Naive B cell (primary cell): ENCODE data around the gene OSBPL3. TPM values are rescaled to one million over a fixed set of nuclear protein-coding genes. Genes with fewer than 3 reads are reported as not detected.
A peak's percentile ranks its signal among the peaks of the same experiment; 100 is the strongest.

Experiments used
- ATAC-seq, 2 donors: fragments of 150-1000 bp; cut with Tn5 transposase; 2 replicates each; pipeline ENCODE4 v1.10.0; 2021; ENCODE audit warnings: low read depth in 2 of 2, mild to moderate bottlenecking in 2 of 2, moderate library complexity in 2 of 2
- DNase-seq: peaks from one replicate; pipeline ENCODE4 v3.0.0; 2022
- H3K27ac Mint-ChIP-seq, 6 donors: one replicate each; pipeline ENCODE4 v1.8.0; 2020 to 2022; ENCODE audit warnings: mild to moderate bottlenecking in 6 of 6, mixed read lengths in 6 of 6, moderate library complexity in 5 of 6, inconsistent platforms in 2 of 6
- H3K27me3 Mint-ChIP-seq, 3 donors: one replicate each; pipeline ENCODE4 v1.8.0; 2021 to 2022; ENCODE audit warnings: mixed read lengths in 3 of 3, mild to moderate bottlenecking in 1 of 3
- H3K36me3 Mint-ChIP-seq, 2 donors: one replicate each; pipeline ENCODE4 v1.8.0; 2020 to 2022; ENCODE audit warnings: mixed read lengths in 2 of 2, inconsistent platforms in 1 of 2, mild to moderate bottlenecking in 1 of 2
- H3K4me1 Mint-ChIP-seq, 3 donors: one replicate each; pipeline ENCODE4 v1.8.0; 2020 to 2022; ENCODE audit warnings: mixed read lengths in 3 of 3, inconsistent platforms in 1 of 3, mild to moderate bottlenecking in 1 of 3, moderate library complexity in 1 of 3
- H3K4me3 Mint-ChIP-seq, 8 donors: one replicate each; pipeline ENCODE4 v1.8.0; 2020 to 2022; ENCODE audit warnings: mild to moderate bottlenecking in 8 of 8, mixed read lengths in 8 of 8, moderate library complexity in 8 of 8, inconsistent platforms in 2 of 8
- H3K9me3 Mint-ChIP-seq, 7 donors: one replicate each; pipeline ENCODE4 v1.8.0; 2020 to 2022; ENCODE audit warnings: mixed read lengths in 7 of 7, mild to moderate bottlenecking in 5 of 7, inconsistent platforms in 2 of 7, moderate library complexity in 1 of 7
- polyA plus RNA-seq, 6 donors: library from polyadenylated mRNA; unstranded; fragments of 300-500 nt; fragmentation: Illumina TruSeq; gene quantifications; one replicate each; pipeline ENCODE4 v1.2.3, GENCODE V29; 2021; ENCODE audit warnings: low read depth in 6 of 6

The OSBPL3 gene
- polyA plus RNA-seq, 6 donors from 2014 or later = 2.3 to 8.2 (median 6.5) TPM

DNA sequence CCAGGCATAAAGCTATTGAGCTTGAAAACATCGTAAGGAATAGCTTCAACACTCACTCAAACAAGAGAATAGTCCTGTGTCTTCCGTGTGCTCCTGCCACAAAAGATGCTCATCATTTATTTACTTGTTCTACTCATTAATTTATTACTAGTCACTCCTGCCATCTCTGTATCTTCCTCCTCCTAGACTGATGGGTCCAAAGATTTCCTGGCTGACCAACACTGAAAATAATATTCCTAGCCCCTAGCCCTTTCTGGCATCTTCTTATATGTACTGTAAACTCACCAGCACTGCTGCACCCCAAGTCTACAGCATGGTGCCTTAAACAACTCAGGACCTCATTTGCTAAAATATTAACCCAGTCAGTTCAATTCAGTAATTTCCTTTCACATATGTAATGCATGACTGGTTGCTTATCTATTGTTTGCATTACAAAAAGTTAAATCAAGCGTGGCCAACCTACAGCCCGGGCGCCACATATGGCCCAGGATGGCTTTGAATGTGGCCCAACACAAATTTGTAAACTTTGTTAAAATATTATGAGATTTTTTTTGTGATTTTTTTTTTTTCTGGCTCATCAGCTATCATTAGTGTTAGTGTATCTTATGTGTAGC, 136.1 kb downstream of the OSBPL3 start:
- Mint-ChIP-seq H3K4me1 (peaks cover 30 to 51% (median 51%) of the 10 kb centered on the region in 3 donors), H3K36me3 (peaks cover 0 to 5% of the 10 kb centered on the region in 2 donors), H3K4me3 (peak overlapping the region in 3 of 8 donors; percentile 6 to 52 (median 8)), H3K27me3 (no peaks in the 10 kb centered on the region), H3K9me3 (no peaks in the 10 kb centered on the region), H3K27ac (peak overlapping the region in 3 of 6 donors; percentile 50 to 98 (median 93))
- ATAC-seq (no peak), DNase-seq (no peak)

DNA sequence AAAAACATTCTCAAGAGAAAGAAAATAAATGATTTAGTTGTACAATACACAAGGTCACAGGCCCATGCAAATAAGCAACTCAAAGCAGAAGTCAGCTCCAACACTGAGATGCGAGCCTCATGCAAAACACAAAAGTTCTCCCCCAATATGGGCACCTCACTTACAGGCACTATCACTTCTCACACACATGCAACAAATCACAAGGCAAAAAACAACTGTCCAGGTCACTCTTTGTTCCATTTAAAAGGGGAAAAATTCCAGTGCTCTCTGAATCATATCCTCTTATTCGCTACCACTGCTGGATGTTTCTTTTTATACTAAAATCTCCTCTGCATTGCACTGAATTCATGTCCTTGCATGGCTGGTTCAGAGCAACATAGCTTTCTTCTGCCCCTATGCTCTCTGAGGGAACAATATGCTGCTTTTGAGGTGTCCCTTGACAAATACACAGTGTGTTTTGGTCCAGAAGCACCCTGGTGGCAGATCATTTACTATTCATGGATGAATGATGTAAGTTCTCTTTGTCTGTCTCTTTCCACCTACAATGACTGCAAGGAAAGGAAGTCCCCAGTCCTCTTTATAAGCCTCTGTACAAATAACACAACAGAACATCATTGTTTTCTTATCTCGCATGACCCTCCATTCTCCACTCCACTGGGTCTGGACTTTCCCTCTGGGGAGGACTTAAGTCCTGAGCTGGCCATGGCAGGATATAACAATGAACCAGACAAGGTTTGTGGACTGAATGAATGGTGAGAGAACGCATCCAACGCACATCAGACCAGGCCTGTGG, 137.3 kb downstream of the OSBPL3 start:
- H3K27ac Mint-ChIP-seq = peak overlapping the region; percentile 78 to 98 (median 90)
- H3K9me3 Mint-ChIP-seq = no peaks in the 10 kb centered on the region
- peaks cover 36 to 60% (median 58%) of the 10 kb centered on the region in 3 donors for H3K4me1 Mint-ChIP-seq
- H3K4me3 Mint-ChIP-seq = peak overlapping the region in 5 of 8 donors; percentile 2 to 40 (median 16)
- H3K36me3 Mint-ChIP-seq = no peaks in the 10 kb centered on the region
- no peaks in the 10 kb centered on the region for H3K27me3 Mint-ChIP-seq
- peak; percentile 47 for DNase-seq
- peak; percentile 80 to 85 for ATAC-seq

DNA sequence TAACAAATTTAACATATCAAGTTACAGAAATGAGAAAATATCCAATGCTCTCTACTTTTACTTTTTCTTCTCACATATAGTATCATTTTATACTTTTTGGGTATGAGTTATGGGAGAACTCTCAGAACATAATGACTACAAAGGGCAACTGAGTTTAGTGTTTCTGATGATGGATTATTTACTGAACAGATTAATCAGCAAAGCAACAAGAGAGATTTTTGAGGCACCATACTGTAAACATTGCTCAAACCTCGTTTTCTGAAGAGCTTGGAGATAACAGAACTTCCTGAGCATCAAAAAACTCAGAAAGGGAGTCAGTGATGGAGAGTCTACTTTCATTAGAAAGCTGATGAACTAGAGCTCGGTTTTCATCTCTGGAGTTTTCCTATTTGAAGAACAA, 137.9 kb downstream of the OSBPL3 start:
- peaks cover 38 to 63% (median 61%) of the 10 kb centered on the region in 3 donors for H3K4me1 Mint-ChIP-seq
- no peaks in the 10 kb centered on the region for H3K36me3 Mint-ChIP-seq
- no peaks in the 10 kb centered on the region for H3K27me3 Mint-ChIP-seq
- H3K4me3 Mint-ChIP-seq = peak overlapping the region in 2 of 8 donors; percentile 2 to 36
- no peaks in the 10 kb centered on the region for H3K9me3 Mint-ChIP-seq
- peak overlapping the region; percentile 4 to 98 (median 84) for H3K27ac Mint-ChIP-seq
- no peak for ATAC-seq
- no peak for DNase-seq

DNA sequence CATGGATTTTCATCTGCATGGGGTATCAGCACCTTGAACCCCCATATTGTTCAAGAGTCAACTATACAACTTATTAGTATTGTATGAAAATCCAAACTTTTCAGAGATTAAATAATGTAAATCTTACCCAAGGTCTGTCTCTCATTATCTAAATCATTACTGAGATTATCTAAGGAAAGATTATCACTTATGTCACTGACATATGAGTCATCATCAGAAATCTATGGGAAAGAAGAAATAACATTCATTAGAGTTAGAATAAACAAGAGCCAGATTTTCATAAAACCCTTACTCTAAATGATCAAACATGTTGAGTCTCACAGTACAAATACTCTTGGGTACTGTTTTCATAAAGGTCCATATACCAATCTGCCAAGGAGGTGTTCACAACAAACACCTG, 139.4 kb downstream of the OSBPL3 start:
- Mint-ChIP-seq H3K9me3 (no peaks in the 10 kb centered on the region), H3K27ac (no peak overlapping the region), H3K27me3 (no peaks in the 10 kb centered on the region), H3K36me3 (no peaks in the 10 kb centered on the region), H3K4me3 (no peak overlapping the region), H3K4me1 (peaks cover 42 to 64% (median 53%) of the 10 kb centered on the region in 3 donors)
- DNase-seq (no peak), ATAC-seq (no peak)

DNA sequence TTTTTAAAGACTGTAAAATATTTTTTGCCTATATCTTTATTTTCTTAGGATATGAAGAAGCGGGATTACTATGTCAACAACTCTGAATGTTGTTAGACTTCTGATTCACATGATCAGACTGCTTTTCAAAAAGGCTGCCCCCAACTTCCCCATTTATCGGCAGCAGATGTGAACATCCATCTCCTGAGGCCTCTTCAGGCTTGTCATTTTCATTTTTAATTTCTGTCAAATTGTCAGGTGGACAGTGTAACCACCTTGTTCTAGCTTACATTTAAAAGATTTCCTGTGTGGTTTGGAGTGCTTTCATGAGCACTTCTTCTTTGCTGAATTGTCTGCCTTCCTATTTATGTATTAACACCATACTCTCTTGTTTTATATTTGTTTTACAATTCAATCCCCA, 143.9 kb downstream of the OSBPL3 start:
- no peaks in the 10 kb centered on the region for H3K9me3 Mint-ChIP-seq
- H3K4me1 Mint-ChIP-seq = peaks cover 47 to 77% (median 51%) of the 10 kb centered on the region in 3 donors
- DNase-seq = peak; percentile 87
- ATAC-seq = peak; percentile 88
- no peaks in the 10 kb centered on the region for H3K36me3 Mint-ChIP-seq
- H3K27me3 Mint-ChIP-seq = no peaks in the 10 kb centered on the region
- peak overlapping the region; percentile 89 to 99 (median 98) for H3K27ac Mint-ChIP-seq
- H3K4me3 Mint-ChIP-seq = peak overlapping the region in 7 of 8 donors; percentile 34 to 96 (median 79)

DNA sequence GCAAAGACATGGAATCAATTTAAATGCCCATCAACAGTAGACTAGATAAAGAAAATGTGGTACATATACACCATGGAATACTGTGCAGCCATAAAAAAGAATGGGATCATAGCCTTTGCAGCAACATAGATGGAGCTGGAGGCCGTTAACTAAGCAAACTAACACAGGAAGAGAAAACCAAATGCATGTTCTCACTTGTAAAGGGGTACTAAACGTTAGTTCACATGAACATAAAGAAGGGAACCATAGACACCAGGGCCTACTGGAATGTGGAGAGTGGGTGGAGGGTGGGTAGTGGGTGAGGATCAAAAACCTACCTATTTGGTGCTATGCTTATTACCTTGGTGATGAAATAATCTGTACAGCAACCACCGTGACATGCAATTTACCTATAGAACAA, 144.3 kb downstream of the OSBPL3 start:
- Mint-ChIP-seq H3K36me3 (no peaks in the 10 kb centered on the region), H3K4me1 (peaks cover 49 to 79% (median 54%) of the 10 kb centered on the region in 3 donors), H3K27ac (peak overlapping the region; percentile 89 to 99 (median 98)), H3K27me3 (no peaks in the 10 kb centered on the region), H3K9me3 (no peaks in the 10 kb centered on the region), H3K4me3 (peak overlapping the region; percentile 23 to 96 (median 71))
- ATAC-seq (peak; percentile 10 to 24), DNase-seq (no peak)

DNA sequence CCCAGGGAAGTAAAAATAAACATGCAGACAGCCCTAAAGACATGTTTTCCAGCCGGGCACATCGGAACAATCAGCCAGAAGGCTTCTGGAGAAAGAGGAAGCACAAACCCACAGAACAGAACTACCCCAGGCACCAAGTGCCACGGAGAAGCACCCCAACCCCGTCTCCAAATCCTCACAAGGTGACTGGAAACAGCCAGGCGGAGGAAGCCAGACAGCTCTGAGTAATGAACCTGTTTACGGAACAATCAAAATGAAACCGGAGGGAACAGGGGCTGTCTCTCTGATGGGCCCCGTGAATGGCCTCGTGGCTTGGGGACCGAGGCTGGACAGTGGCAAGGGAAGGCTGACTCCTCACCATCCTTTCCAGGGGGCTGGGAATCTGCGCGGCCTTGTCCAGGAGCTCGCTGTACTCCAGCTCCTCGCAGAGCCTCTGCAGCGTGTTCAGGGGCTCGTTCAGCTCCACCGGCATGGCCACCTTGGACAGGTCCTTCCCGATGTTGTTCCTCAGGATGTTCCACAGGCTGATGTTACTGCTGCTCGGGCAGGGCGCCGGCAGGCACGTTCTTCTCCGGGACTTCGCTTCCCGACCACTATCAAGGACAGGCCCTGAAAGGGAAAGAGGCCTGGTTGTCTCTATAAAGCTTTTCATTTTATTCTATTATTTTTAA, 145.7 kb downstream of the OSBPL3 start:
- H3K27me3 Mint-ChIP-seq = no peaks in the 10 kb centered on the region
- H3K4me3 Mint-ChIP-seq = peak overlapping the region; percentile 81 to 96 (median 92)
- H3K4me1 Mint-ChIP-seq = peaks cover 54 to 83% (median 61%) of the 10 kb centered on the region in 3 donors
- peak overlapping the region; percentile 98 to 100 (median 99) for H3K27ac Mint-ChIP-seq
- peak; percentile 43 to 53 for ATAC-seq
- peak; percentile 73 for DNase-seq
- H3K9me3 Mint-ChIP-seq = no peaks in the 10 kb centered on the region
- H3K36me3 Mint-ChIP-seq = no peaks in the 10 kb centered on the region

DNA sequence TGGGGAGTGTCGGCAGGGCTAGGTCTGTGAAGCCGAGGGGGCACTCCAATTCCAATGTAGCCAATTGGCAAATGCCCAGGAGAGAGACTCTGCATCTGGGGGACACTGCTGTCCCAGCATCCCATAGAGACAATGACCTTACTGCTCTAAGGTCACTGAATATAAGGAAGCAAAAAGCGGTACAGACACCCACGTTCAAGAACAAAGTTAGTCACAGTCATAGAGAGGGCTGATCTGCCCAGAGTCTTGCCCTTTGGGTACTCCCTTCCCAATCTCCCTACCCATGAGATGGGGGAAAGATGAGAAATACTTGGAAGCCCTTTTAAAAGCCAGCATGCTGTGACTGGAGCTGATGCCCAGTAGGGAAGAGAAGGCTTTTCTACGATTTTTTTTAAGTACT, 146.4 kb downstream of the OSBPL3 start:
- Mint-ChIP-seq H3K4me1 (peaks cover 55 to 84% (median 63%) of the 10 kb centered on the region in 3 donors), H3K9me3 (no peaks in the 10 kb centered on the region), H3K27ac (peak overlapping the region; percentile 98 to 100 (median 99)), H3K27me3 (no peaks in the 10 kb centered on the region), H3K36me3 (no peaks in the 10 kb centered on the region), H3K4me3 (peak overlapping the region; percentile 81 to 96 (median 92))
- DNase-seq = no peak
- no peak for ATAC-seq

DNA sequence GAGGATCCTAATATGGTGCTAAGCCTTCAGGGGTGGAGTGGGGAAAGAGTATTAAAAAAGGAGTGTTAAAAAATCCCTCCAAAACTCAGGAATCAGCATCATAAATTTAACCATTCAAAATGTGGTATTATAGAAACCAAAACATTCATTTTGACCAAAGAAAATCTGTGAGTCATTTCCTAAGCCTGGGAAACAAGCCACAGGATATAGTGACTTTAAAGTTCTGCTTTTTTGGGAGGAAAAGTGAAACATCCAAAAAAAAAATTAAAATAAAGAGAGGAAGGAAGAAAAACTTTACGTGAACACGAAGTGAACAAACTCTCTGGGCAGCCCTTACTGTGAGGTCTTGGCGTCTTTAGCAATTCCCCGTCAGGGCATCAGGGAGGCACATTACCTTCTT, 148.7 kb downstream of the OSBPL3 start:
- Mint-ChIP-seq H3K4me1 (peaks cover 46 to 66% (median 61%) of the 10 kb centered on the region in 3 donors), H3K4me3 (peak overlapping the region in 2 of 8 donors; percentile 56 to 62), H3K9me3 (no peaks in the 10 kb centered on the region), H3K27ac (peak overlapping the region in 4 of 6 donors; percentile 35 to 98 (median 80)), H3K36me3 (peaks cover 0 to 4% of the 10 kb centered on the region in 2 donors), H3K27me3 (no peaks in the 10 kb centered on the region)
- ATAC-seq (no peak), DNase-seq (no peak)

DNA sequence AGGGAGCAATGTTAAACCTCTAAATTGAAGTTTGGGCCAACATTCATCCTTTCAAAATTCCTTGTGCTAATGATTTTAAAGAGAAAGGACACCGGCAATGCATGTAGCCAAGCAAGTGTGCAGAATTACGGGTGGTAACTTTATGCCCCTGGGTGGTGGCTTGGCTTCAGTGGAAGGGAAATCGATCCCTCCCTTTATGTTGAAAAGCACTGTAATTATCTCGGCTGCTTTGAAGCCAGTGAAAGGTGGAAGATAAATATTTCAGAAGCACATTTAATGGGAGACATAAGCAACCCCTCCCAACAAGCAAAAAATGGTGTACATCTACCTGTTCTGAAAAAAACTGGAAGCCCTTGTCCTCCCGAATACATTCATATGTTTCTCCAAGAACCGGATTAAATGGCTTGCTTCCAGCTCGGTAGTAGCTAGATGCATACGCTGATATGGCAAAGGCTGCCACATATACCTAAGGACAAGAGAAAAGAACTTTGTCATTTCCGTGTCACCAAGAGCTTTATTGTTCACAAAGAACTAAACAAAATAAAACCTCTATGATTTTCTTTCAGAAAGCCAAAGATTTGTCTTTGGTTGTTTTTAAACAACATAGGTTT, 149.4 kb downstream of the OSBPL3 start:
- H3K27ac Mint-ChIP-seq = peak overlapping the region in 2 of 6 donors; percentile 32 to 98
- no peak for ATAC-seq
- peaks cover 0 to 7% of the 10 kb centered on the region in 2 donors for H3K36me3 Mint-ChIP-seq
- H3K4me3 Mint-ChIP-seq = peak overlapping the region in 1 of 8 donors; percentile 62
- no peaks in the 10 kb centered on the region for H3K9me3 Mint-ChIP-seq
- DNase-seq = no peak
- no peaks in the 10 kb centered on the region for H3K27me3 Mint-ChIP-seq
- H3K4me1 Mint-ChIP-seq = peaks cover 49 to 66% (median 65%) of the 10 kb centered on the region in 3 donors

DNA sequence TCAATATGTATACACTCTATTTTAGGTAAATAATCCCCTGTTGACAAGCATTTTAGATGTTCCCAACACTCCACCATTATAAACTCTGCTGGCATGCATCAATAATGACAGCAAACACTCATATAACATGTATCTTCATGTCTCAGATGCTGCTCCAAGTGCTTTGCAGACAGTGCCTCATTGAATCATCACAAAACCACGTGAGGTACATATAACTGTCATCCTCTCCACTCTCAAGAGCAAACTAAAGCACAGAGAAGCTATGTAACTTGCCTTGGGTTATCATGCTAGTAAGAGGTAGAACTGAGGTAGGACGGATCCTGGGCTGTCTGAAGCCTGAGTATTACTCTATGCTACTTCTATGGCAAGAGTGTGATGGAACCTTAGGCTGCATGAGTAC, 150.2 kb downstream of the OSBPL3 start:
- Mint-ChIP-seq H3K27ac (peak overlapping the region in 1 of 6 donors; percentile 65), H3K4me1 (peaks cover 52 to 71% (median 65%) of the 10 kb centered on the region in 3 donors), H3K36me3 (peaks cover 0 to 10% of the 10 kb centered on the region in 2 donors), H3K4me3 (no peak overlapping the region), H3K27me3 (no peaks in the 10 kb centered on the region), H3K9me3 (no peaks in the 10 kb centered on the region)
- ATAC-seq = no peak
- no peak for DNase-seq

DNA sequence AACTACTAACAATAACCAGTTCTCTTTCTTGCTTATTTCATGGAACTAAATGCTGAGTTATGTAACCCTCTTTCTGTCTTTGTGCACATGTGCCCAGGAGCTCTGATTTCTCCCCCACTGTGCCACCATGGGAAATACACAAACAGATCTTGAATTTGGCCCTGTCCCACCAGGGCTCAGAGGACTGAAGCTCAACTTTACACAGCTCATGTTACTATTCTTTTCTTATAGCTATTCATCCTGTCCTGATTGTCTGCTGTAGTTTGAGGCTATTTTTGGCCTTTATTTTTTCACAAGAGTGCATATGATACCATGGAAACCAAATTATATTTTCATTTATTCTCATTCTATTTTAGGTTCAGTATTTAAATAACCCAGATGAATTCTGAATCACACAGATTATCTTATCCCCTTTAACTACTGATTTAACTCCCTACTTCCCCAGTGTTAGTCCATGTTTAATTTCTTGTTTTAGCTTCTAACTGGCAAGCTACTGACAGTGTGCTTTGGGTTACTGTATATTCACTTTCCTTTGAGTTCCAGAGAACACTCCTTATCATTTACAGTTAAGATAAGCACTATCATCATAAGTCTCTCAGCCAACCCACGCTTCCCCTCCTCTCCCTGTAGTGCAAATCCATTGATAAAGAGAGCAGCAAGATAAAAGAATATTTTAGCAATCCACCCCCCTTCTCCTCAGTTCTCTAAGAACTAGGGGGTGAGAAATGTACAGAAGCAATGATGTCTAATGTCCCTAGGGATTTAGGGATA, 150.9 kb downstream of the OSBPL3 start:
- Mint-ChIP-seq H3K4me1 (peaks cover 54 to 71% (median 63%) of the 10 kb centered on the region in 3 donors), H3K36me3 (peaks cover 0 to 15% of the 10 kb centered on the region in 2 donors), H3K4me3 (peak overlapping the region in 5 of 8 donors; percentile 2 to 52 (median 44)), H3K27me3 (no peaks in the 10 kb centered on the region), H3K27ac (peak overlapping the region in 5 of 6 donors; percentile 0 to 71 (median 7)), H3K9me3 (no peaks in the 10 kb centered on the region)
- ATAC-seq (no peak), DNase-seq (no peak)
